ENCODE data around the gene IGSF21.

DNA sequence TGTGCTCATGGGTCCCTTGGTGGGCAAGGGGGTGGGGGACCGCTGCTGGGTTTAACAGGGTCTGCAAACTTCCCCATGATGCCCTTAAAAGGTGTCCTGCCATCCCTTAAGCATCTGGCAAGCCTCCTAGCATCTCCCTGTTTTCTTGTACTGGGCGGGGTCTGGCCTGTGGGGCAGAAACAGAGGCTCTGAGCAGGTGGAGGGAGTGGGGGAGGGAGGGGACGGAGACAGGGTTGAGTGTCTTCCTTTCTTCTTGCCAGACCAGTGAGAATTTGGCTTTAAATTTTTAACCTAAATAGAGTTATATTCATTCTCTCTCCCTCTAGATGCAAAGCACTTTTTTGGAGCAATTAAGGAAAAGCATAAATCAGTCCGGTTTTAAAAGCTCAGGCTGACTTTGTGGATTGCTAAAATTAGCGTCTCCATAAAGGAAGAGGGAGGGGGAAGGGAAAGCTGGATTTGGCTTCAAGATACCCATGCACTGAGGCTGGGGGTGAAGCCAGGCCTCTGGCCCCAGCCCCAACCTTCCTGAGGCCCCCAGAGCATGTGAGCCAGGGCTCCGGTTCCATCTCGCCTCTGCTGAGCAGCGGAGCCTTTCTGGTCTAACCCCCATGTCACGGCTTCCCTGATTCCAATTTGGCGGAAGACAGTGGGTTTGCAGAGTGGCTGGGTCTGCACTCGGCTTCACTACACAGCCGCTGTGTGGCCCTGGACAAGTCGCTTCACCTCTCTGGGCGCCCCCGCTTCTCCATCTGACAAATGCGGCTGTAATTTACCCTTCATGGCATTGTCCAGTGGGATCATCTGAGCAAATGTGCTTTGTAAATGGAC, 25.3 kb downstream of the IGSF21 start:
- TF ChIP-seq MEF2A (IDR thresholded peaks at IDR 0.05; ENCODE audit: borderline replicate concordance, low read depth) (no peak), RAD21 (IDR thresholded peaks at IDR 0.05; ENCODE audit: low read length) (no peak), TAF1 (IDR thresholded peaks at IDR 0.05; ENCODE audit: borderline replicate concordance, low read depth, low read length) (no peak), JUND (IDR thresholded peaks at IDR 0.05) (no peak), GABPA (IDR thresholded peaks at IDR 0.05; ENCODE audit: low read depth) (no peak), EZH2phosphoT487 (IDR thresholded peaks at IDR 0.05; ENCODE audit: borderline replicate concordance, low read depth) (no peak), ELF1 (IDR thresholded peaks at IDR 0.05) (no peak), FOXJ3 (CRISPR knock-in tag; IDR thresholded peaks at IDR 0.05) (no peak), RFX5 (IDR thresholded peaks at IDR 0.05; ENCODE audit: low read length) (no peak), GATA2 (CRISPR knock-in tag; IDR thresholded peaks at IDR 0.05) (no peak)
- TF ChIP-seq, protein P1, sequence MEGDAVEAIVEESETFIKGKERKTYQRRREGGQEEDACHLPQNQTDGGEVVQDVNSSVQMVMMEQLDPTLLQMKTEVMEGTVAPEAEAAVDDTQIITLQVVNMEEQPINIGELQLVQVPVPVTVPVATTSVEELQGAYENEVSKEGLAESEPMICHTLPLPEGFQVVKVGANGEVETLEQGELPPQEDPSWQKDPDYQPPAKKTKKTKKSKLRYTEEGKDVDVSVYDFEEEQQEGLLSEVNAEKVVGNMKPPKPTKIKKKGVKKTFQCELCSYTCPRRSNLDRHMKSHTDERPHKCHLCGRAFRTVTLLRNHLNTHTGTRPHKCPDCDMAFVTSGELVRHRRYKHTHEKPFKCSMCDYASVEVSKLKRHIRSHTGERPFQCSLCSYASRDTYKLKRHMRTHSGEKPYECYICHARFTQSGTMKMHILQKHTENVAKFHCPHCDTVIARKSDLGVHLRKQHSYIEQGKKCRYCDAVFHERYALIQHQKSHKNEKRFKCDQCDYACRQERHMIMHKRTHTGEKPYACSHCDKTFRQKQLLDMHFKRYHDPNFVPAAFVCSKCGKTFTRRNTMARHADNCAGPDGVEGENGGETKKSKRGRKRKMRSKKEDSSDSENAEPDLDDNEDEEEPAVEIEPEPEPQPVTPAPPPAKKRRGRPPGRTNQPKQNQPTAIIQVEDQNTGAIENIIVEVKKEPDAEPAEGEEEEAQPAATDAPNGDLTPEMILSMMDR (IDR thresholded peaks at IDR 0.05), result no peak
- TF ChIP-seq, protein P2, sequence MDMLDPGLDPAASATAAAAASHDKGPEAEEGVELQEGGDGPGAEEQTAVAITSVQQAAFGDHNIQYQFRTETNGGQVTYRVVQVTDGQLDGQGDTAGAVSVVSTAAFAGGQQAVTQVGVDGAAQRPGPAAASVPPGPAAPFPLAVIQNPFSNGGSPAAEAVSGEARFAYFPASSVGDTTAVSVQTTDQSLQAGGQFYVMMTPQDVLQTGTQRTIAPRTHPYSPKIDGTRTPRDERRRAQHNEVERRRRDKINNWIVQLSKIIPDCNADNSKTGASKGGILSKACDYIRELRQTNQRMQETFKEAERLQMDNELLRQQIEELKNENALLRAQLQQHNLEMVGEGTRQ (IDR thresholded peaks at IDR 0.05; ENCODE audit: borderline replicate concordance, low read depth, low read length), result no peak
